Trophoblast cell (in vitro differentiated cells and primary cell): ENCODE results near the gene TMEM9.

Experiments used
- DNase-seq, 2 donors: peaks; one replicate each; pipeline ENCODE4 v3.0.0-alpha.2; 2016
- H2AFZ ChIP-seq: 2 replicates; pipeline ENCODE4 v1.6.1; 2013; ENCODE audit warnings: low read length, moderate library complexity, mild to moderate bottlenecking; ENCODE audit not compliant: insufficient read depth, poor library complexity
- H2AK5ac ChIP-seq: 2 replicates; pipeline ENCODE4 v1.6.1; 2013; ENCODE audit warnings: mild to moderate bottlenecking, low read length
- H2BK120ac ChIP-seq: 2 replicates; pipeline ENCODE4 v1.6.1; 2013; ENCODE audit warnings: low read length, mild to moderate bottlenecking, moderate library complexity; ENCODE audit not compliant: insufficient read depth, poor library complexity
- H2BK12ac ChIP-seq: 2 replicates; pipeline ENCODE4 v1.6.1; 2013; ENCODE audit warnings: mild to moderate bottlenecking, low read length, moderate library complexity
- H2BK5ac ChIP-seq: 2 replicates; pipeline ENCODE4 v1.6.1; 2013; ENCODE audit warnings: low read length, low read depth, moderate library complexity, mild to moderate bottlenecking; ENCODE audit not compliant: poor library complexity
- H3K14ac ChIP-seq: 2 replicates; pipeline ENCODE4 v1.6.1; 2013; ENCODE audit warnings: mild to moderate bottlenecking, low read length
- H3K18ac ChIP-seq: 2 replicates; pipeline ENCODE4 v1.6.1; 2013; ENCODE audit warnings: mild to moderate bottlenecking, low read length
- H3K23ac ChIP-seq: 2 replicates; pipeline ENCODE4 v1.6.1; 2013; ENCODE audit warnings: low read length
- H3K27ac ChIP-seq: 2 replicates; pipeline ENCODE4 v1.5.1; 2013; ENCODE audit warnings: low read depth, mild to moderate bottlenecking, inconsistent platforms, low read length, moderate library complexity
- H3K27me3 ChIP-seq: 2 replicates; pipeline ENCODE4 v1.6.1; 2013; ENCODE audit warnings: inconsistent platforms, mild to moderate bottlenecking, low read length, moderate library complexity; ENCODE audit not compliant: insufficient read depth
- H3K36me3 ChIP-seq, 2 experiments: 1 replicate in 1 of 2; 2 replicates in 1 of 2; pipeline ENCODE4 v1.6.1; 2013; ENCODE audit warnings: low read length in 2 of 2, mild to moderate bottlenecking in 2 of 2, moderate library complexity in 1 of 2; ENCODE audit not compliant: insufficient read depth in 2 of 2, control insufficient read depth in 1 of 2
- H3K4ac ChIP-seq: 2 replicates; pipeline ENCODE4 v1.6.1; 2013; ENCODE audit warnings: low read depth, mild to moderate bottlenecking, low read length, moderate library complexity
- H3K4me1 ChIP-seq, 2 experiments: 1 replicate in 1 of 2; 2 replicates in 1 of 2; pipeline ENCODE4 v1.6.1; 2013; ENCODE audit warnings: low read length in 2 of 2, mild to moderate bottlenecking in 2 of 2, moderate library complexity in 1 of 2; ENCODE audit not compliant: insufficient read depth in 2 of 2, control insufficient read depth in 1 of 2
- H3K4me2 ChIP-seq: 2 replicates; pipeline ENCODE4 v1.6.1; 2013; ENCODE audit warnings: inconsistent platforms, mild to moderate bottlenecking, low read length, moderate library complexity
- H3K4me3 ChIP-seq: 2 replicates; pipeline ENCODE4 v1.5.1; 2013; ENCODE audit warnings: mild to moderate bottlenecking, low read depth, low read length, inconsistent platforms
- H3K79me1 ChIP-seq: one replicate; pipeline ENCODE4 v1.6.1; 2013; ENCODE audit warnings: low read length
- H3K79me2 ChIP-seq: 2 replicates; pipeline ENCODE4 v1.6.1; 2013; ENCODE audit warnings: low read length, mild to moderate bottlenecking; ENCODE audit not compliant: control insufficient read depth, insufficient read depth, poor library complexity
- H3K9ac ChIP-seq: 2 replicates; pipeline ENCODE4 v1.6.1; 2013; ENCODE audit warnings: mild to moderate bottlenecking, low read length
- H3K9me3 ChIP-seq: 2 replicates; pipeline ENCODE4 v1.6.1; 2013; ENCODE audit warnings: low read depth, mild to moderate bottlenecking, control low read depth, inconsistent platforms, low read length; ENCODE audit not compliant: insufficient read depth
- H4K12ac ChIP-seq: 2 replicates; pipeline ENCODE4 v1.6.1; 2013; ENCODE audit warnings: low read depth, mild to moderate bottlenecking, low read length, moderate library complexity
- H4K8ac ChIP-seq: 2 replicates; pipeline ENCODE4 v1.6.1; 2013; ENCODE audit warnings: low read depth, mild to moderate bottlenecking, low read length, moderate library complexity
- H4K91ac ChIP-seq: one replicate; pipeline ENCODE4 v1.6.1; 2013; ENCODE audit warnings: low read depth, mild to moderate bottlenecking, low read length, moderate library complexity
- WGBS: extraction: QIAGEN DNeasy Blood & Tissue Kit; methylation state at CpG from one replicate; pipeline ENCODE4 v1.1.7; 2013; ENCODE audit warnings: missing lambda C conversion rate; ENCODE audit not compliant: insufficient read length, insufficient coverage; ENCODE audit errors: extremely low coverage; 5-methylcytosine and 5-hydroxymethylcytosine counted together

TMEM9 gene

GRCh38 chr1:201175820-201176500 lies 21.7 kb upstream of the TMEM9 start:
- Histone ChIP-seq H3K4me1 (peaks cover 11 to 17% of the 10 kb centered on the region in 2 experiments), H3K18ac (no peak overlapping the region), H3K4me2 (no peak overlapping the region), H3K4me3 (no peak overlapping the region), H3K14ac (no peak overlapping the region), H2BK120ac (no peak overlapping the region), H4K12ac (no peak overlapping the region), H2AFZ (no peak overlapping the region), H3K4ac (no peak overlapping the region), H3K9me3 (peaks cover 5% of the 10 kb centered on the region), H3K9ac (no peak overlapping the region), H2AK5ac (no peak overlapping the region), H3K79me1 (peaks cover 17% of the 10 kb centered on the region), H3K27me3 (no peaks in the 10 kb centered on the region), H2BK12ac (no peak overlapping the region), H2BK5ac (no peak overlapping the region), H4K8ac (no peak overlapping the region), H3K27ac (no peak overlapping the region), H3K79me2 (peaks cover 5% of the 10 kb centered on the region), H3K36me3 (no peaks in the 10 kb centered on the region), H3K23ac (no peak overlapping the region), H4K91ac (no peak overlapping the region)
- no peak for DNase-seq
- no CpG with 5 or more reads among the region's 7 CpGs for WGBS

- H3K27me3 ChIP-seq, result no peaks in the 10 kb centered on the region
- no peak overlapping the region for H3K23ac ChIP-seq
- H3K79me1 ChIP-seq, result peaks cover 28% of the 10 kb centered on the region
Observed at GRCh38 chr1:201173736-201174135, 19.5 kb upstream of the TMEM9 start.

GRCh38 chr1:201172999-201173610 lies 18.8 kb upstream of the TMEM9 start:
- Histone ChIP-seq H2AFZ (no peak overlapping the region), H3K4ac (no peak overlapping the region), H3K9me3 (no peaks in the 10 kb centered on the region), H4K12ac (no peak overlapping the region), H4K8ac (peak overlapping the region; percentile 5), H3K27me3 (no peaks in the 10 kb centered on the region), H4K91ac (peak overlapping the region; percentile 56), H3K23ac (no peak overlapping the region), H2AK5ac (no peak overlapping the region), H3K27ac (no peak overlapping the region), H3K36me3 (no peaks in the 10 kb centered on the region), H2BK12ac (peak overlapping the region; percentile 82), H3K4me2 (no peak overlapping the region), H3K18ac (no peak overlapping the region), H3K9ac (no peak overlapping the region), H3K79me1 (peaks cover 28% of the 10 kb centered on the region), H3K4me3 (no peak overlapping the region), H3K79me2 (peaks cover 7% of the 10 kb centered on the region), H2BK120ac (peak overlapping the region; percentile 66), H3K14ac (no peak overlapping the region), H3K4me1 (peaks cover 17 to 26% of the 10 kb centered on the region in 2 experiments), H2BK5ac (peak overlapping the region; percentile 9)
- WGBS, result no CpG with 5 or more reads among the region's 4 CpGs
- DNase-seq, result no peak

More at GRCh38 chr1:201173736-201174135, 19.5 kb upstream of the TMEM9 start:
- Histone ChIP-seq H3K9ac (no peak overlapping the region), H3K4ac (no peak overlapping the region), H4K91ac (no peak overlapping the region), H4K8ac (no peak overlapping the region), H2BK5ac (no peak overlapping the region), H2AK5ac (no peak overlapping the region), H3K4me2 (no peak overlapping the region), H3K9me3 (no peaks in the 10 kb centered on the region), H3K4me1 (peaks cover 17 to 26% of the 10 kb centered on the region in 2 experiments), H3K14ac (no peak overlapping the region), H2AFZ (no peak overlapping the region), H3K4me3 (peak overlapping the region; percentile 28), H3K18ac (no peak overlapping the region), H3K79me2 (peaks cover 7% of the 10 kb centered on the region), H2BK120ac (no peak overlapping the region), H3K36me3 (no peaks in the 10 kb centered on the region), H4K12ac (no peak overlapping the region), H3K27ac (no peak overlapping the region), H2BK12ac (peak overlapping the region; percentile 62)
- no peak for DNase-seq
- no CpG with 5 or more reads among the region's 1 CpG for WGBS

GRCh38 chr1:201172326-201172725 lies 18.1 kb upstream of the TMEM9 start:
- no peak overlapping the region for H3K23ac ChIP-seq
- no peaks in the 10 kb centered on the region for H3K36me3 ChIP-seq
- WGBS, result no CpG with 5 or more reads among the region's 4 CpGs

More at GRCh38 chr1:201172326-201172725, 18.1 kb upstream of the TMEM9 start:
- Histone ChIP-seq H3K14ac (peak overlapping the region; percentile 64), H3K4me2 (peak overlapping the region; percentile 5), H2AK5ac (peak overlapping the region; percentile 64), H2BK12ac (peak overlapping the region; percentile 95), H3K79me2 (peaks cover 7% of the 10 kb centered on the region), H3K4ac (no peak overlapping the region), H2BK120ac (peak overlapping the region; percentile 92), H2BK5ac (peak overlapping the region; percentile 10), H3K4me1 (peaks cover 17 to 26% of the 10 kb centered on the region in 2 experiments), H4K8ac (peak overlapping the region; percentile 33), H4K12ac (no peak overlapping the region), H3K27ac (peak overlapping the region; percentile 86), H3K9ac (no peak overlapping the region), H3K27me3 (no peaks in the 10 kb centered on the region), H4K91ac (peak overlapping the region; percentile 75), H3K18ac (peak overlapping the region; percentile 56), H3K79me1 (peaks cover 28% of the 10 kb centered on the region), H2AFZ (no peak overlapping the region), H3K4me3 (no peak overlapping the region), H3K9me3 (no peaks in the 10 kb centered on the region)
- no peak for DNase-seq
